Esophagus squamous epithelium (tissue), 4 donors: ENCODE data around the gene SKI.

ENCODE experiments used
- POLR2A ChIP-seq, 4 donors: fragments of 450-650 bp; IDR thresholded peaks; one replicate each; pipeline ENCODE4 v1.6.1; 2017; ENCODE audit warnings: antibody characterized with exemption in 4 of 4, mild to moderate bottlenecking in 4 of 4, moderate library complexity in 3 of 4
- TF ChIP-seq, protein P1 (sequence below), 6 experiments: fragments of 450-650 bp in 4 of 6; fragments of 200-600 bp in 2 of 6; sonication (generic) in 2 of 6; IDR thresholded peaks; one replicate each; pipeline ENCODE4 v1.5.1; 2016 to 2019; ENCODE audit warnings: antibody characterized with exemption in 6 of 6, mild to moderate bottlenecking in 4 of 6, moderate library complexity in 4 of 6

- TF ChIP-seq, protein P1, sequence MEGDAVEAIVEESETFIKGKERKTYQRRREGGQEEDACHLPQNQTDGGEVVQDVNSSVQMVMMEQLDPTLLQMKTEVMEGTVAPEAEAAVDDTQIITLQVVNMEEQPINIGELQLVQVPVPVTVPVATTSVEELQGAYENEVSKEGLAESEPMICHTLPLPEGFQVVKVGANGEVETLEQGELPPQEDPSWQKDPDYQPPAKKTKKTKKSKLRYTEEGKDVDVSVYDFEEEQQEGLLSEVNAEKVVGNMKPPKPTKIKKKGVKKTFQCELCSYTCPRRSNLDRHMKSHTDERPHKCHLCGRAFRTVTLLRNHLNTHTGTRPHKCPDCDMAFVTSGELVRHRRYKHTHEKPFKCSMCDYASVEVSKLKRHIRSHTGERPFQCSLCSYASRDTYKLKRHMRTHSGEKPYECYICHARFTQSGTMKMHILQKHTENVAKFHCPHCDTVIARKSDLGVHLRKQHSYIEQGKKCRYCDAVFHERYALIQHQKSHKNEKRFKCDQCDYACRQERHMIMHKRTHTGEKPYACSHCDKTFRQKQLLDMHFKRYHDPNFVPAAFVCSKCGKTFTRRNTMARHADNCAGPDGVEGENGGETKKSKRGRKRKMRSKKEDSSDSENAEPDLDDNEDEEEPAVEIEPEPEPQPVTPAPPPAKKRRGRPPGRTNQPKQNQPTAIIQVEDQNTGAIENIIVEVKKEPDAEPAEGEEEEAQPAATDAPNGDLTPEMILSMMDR (IDR thresholded peaks at IDR 0.05): no peak
- TF ChIP-seq POLR2A (IDR thresholded peaks at IDR 0.05): no peak
Measured at GRCh38 chr1:2340918-2341254, 112.8 kb downstream of the SKI start.
